CD4-positive, alpha-beta T cell treated with Interferon alpha-2 for 1 hour (primary cell): ENCODE results near the gene USP16.
"Not testable (repeated sequence)": the region's sequence is repeated elsewhere in the genome, so short reads cannot be mapped to it uniquely, and the experiment has no call there.

Source experiments
- DNase-seq, 2 donors: peaks; one replicate each; pipeline ENCODE4 v3.0.0-alpha.2; 2020 to 2022

Gene USP16

GRCh38 chr21:29024474-29025327 is at the start of gene USP16:
TSS of gene USP16 (plus strand) at chr21:29024668. CDS start at chr21:29027914, 3,246 bp downstream.
- DNase-seq = peak; percentile 94 to 97

GRCh38 chr21:28975397-28975796 is 49.1 kb upstream of the USP16 start:
- DNase-seq = no peak

DNA sequence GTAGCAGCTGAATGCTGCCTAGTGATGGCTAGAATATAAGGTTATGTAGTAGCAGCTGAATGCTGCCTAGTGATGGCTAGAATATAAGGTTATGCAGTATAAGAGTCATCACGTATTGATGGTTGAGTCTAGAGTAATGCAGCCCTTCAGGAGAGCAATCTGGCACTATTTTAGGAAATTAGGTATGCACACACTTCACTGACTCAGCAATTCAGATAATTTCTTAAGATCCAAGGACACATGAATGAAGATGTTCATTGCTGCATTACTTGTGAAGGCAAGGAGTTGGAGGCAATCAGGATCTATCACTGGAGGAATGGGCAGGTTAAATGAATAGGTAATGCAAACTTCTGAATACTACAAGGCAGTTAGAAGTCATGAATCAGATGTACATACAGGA is 45.4 kb upstream of the USP16 start:
- no peak for DNase-seq

DNA sequence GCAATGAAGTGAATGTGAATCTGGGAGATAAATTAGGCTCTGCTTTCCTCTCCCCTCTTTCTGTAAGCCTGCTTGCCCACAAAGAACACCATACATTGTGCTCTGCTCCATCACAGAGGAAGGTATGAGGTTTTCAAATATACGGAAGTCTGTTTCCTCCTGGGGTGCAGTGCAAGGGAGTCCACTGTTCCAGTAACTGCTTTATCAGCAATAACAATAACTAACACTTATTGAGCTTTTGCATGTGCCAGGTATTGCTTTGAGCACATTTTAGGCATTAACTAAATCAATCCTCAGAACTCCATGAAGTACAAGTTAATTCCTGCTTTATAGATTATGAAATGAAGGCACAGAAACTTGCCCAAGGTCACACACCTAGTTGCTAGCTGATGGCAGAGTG is 41.8 kb upstream of the USP16 start:
- DNase-seq = no peak

DNA sequence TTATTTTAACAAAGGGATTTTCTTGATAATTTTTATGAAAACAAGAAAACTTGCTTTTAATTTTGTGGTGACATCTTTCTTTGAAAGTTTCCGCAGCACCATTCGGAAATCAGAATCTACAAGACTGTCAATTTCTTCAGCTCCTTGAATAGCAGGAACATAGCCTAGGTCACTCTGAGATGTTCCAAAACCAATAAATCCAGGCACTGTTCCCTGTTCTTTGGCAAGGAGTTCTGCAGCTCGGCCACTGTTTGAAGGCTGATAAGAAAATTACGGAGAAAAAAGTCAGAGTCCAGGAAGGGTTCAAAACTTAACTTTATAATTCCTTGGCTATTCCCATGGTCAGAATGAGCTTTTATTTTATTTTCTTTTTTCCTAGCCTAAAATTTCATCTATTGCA is 37.8 kb upstream of the USP16 start:
- DNase-seq = no peak

DNA sequence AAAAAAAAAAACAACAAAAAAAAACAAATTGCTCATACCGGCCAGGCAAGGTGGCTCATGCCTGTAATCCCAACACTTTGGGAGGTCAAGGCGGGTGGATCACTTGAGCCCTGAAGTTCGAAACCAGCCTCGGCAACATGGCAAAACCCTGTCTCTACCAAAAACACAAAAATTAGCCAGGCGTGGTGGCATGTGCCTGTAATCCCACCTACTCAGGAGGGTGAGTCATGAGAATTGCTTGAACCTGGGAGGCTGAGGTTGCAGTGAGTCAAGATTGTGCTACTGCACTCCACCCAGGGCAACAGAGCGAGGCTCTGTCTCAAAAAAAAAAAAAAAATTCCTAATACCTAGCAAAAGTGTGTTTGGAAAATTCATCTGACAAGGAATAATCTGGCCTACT is 36.3 kb upstream of the USP16 start:
- DNase-seq = not testable (repeated sequence)

- no peak for DNase-seq
These were observed 32.5 kb upstream of the USP16 start for GRCh38 chr21:28991861-28992525.

DNA sequence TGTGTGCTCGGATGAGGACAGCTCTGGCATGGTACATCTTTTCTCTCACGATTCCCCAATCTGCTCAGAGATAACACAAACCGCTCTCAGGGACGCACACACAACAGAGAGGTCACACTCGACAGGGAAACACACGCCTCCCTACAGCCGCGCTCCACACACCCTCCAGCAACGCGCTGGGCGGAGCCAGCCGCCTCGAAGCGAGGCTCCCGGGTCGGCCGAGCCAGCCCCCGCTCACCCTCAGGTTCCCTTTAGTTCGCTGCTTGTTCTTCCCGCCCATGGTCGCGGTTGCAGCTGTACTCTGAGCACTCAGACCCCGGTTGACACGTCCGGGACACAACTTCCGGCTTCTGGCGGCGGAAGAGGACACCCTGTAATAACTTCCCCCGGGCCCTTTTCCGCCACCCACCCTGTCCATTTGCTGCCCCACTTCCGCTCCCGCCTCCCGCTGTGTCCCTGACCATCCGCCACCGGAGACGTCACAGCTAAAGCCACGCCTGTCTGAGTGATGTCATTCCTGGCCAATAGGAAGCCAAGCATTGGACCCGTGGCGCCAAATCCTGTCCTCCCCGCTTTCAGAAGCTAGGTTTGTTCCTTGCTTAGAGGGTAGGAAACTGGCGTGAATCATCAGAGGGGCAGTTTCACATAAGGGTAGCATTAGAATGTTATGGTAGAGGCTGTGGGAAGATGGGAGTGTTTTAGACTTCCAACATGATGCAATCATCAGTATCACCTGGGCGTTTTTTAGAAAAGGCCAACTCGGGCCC is 31.8 kb upstream of the USP16 start, which contains the start of gene LTN1:
TSS of gene LTN1 (minus strand) at position 352 of the 767 bp plus-strand sequence. CDS start at position 280, 72 bp downstream.
- DNase-seq = peak; percentile 99

DNA sequence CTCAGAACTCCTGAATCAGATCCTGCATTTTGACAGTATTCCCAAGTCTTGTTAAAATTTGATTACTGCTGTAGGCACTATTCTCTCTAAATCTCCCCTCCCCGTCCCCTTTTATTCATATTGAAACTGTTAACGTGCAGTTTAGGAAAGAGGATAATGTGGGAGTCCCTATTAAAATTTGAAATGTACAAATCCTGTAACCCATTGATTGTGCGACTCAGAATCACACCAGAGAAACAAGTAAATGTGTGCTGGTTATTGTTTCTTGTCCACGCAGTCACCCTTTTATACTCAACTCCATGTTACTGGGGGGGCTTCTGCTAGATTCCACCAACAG is 31.2 kb upstream of the USP16 start:
- no peak for DNase-seq

DNA sequence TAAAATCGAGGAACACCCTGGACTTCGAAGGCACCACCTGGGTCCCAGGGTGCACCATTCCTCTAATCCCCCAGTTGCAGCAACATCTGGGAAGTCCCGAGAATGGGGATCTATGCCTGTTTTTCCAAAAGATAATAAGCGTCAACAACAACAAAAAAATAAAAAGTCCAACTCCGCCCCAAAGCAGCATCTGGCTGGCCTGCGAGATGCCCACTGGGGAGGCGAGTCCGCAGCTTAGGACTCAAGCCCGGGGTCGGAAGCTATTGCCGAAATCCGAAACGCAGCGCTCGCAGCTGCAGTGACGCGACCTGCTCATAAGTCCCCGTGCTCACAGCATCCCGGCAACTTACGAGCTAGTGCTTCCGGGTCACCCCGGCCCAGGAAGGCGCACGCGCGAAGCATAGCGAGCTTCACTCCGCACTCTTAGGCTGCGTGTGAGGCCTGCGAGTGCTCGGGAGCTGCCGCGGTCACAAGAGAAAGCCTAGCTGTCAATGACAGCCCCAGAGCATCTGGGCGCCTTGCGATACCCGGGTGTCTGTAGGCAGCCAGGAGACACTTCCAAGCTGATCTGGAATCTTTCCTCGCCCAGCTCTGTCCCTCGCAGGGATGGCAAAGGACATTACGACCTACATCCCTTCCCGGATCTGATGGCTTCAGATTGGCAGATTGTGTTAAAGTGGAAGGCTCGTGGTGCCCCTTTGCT is 21.9 kb upstream of the USP16 start:
- peak; percentile 96 to 97 for DNase-seq

DNA sequence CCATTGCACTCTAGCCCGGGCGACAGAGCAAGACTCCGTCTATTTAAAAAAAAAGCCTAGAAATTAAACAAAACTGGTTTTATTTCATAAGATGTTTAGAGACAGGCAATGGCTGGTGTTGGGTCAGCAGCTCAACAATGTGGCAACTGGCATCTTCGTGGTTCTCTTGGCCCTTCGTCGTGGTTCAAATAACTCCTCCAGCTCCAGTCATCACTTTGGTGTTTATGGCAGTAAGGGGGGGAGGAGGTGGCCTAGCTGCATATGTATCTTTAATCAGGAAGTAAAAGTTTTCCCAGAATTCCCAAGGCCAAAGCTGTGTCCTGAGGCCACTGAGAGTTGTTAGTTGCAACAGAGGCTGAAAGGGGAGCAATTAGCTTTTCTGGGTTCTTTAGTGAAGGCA is 18.8 kb upstream of the USP16 start:
- no peak for DNase-seq

DNA sequence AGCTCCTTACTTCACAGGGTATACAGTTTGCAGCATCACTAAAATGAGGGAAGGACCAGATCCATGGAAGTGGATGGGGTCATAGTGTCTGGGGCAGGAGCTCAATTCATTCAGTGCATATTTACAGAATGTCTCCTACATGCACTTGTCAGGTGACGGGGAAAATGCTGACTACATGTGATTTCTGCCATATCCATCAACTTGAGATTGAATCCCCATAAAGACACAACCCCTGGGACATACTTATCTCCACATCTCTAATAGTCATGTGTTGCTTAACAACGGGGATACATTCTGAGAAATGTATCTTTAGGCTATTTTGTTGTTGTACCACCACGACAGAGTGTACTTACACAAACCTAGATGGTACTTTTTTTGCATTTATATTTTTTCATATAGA is 17.3 kb upstream of the USP16 start:
- DNase-seq = no peak

- DNase-seq = no peak
These were observed 16.7 kb upstream of the USP16 start for GRCh38 chr21:29007810-29008209.

- DNase-seq = no peak
These were observed 16.1 kb upstream of the USP16 start for GRCh38 chr21:29008367-29008766.

DNA sequence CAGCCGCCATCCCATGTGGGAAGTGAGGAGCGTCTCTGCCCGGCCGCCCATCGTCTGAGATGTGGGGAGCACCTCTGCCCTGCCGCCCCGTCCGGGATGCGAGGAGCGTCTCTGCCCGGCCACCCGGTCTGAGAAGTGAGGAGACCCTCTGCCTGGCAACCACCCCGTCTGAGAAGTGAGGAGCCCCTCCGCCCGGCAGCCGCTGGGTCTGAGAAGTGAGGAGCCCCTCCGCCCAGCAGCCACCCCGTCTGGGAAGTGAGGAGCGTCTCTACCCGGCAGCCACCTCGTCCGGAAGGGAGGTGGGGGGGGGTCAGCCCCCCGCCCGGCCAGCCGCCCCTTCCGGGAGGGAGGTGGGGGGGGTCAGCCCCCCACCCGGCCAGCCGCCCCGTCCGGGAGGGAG is 13.2 kb upstream of the USP16 start:
- not testable (repeated sequence) for DNase-seq

GRCh38 chr21:29017639-29018237 is 6.7 kb upstream of the USP16 start:
- DNase-seq = no peak

DNA sequence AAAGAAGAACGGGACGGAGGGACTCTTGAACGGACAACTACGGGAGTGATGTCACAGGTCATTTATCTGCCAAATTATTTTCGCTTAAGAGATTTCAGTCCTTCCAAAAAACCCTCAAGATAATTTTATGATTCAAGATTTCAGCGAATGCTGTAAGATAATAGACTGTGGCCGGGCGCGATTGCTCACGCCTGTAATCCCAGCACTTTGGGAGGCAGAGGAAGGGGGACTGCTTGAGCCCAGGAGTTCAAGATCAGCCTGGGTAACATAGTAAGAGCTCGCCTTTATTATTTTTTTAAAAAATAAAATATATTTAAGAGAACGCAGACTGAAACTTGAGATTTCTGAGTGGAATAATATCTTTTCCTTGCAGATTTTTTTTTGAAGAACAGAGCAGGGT is 5.9 kb upstream of the USP16 start:
- DNase-seq = no peak

GRCh38 chr21:29022166-29022565 is 2.3 kb upstream of the USP16 start:
- peak in 1 of 2 donors; percentile 45 for DNase-seq

GRCh38 chr21:29025328-29025713 is 853 bp downstream of the USP16 start:
- DNase-seq = peak in 1 of 2 donors; percentile 26

DNA sequence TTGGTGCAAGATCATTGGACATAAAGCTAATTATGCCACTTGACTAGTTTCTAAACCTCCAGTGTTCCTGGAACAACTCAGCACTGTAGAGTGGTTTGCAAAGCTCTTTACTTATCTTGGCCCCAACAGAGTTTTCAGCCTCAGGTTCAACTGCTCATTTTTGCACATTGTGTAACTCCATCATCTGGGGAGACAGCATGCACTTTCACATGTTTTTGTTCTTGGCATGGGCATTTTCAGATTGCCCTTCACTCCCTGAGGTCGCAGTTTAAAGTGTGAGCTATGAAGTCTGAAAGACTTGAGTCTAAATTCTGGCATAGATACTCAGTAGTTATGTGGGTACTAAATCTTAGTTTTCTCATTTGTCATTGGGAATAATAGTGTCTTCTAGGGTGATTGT is 5.1 kb downstream of the USP16 start:
- DNase-seq = no peak

DNA sequence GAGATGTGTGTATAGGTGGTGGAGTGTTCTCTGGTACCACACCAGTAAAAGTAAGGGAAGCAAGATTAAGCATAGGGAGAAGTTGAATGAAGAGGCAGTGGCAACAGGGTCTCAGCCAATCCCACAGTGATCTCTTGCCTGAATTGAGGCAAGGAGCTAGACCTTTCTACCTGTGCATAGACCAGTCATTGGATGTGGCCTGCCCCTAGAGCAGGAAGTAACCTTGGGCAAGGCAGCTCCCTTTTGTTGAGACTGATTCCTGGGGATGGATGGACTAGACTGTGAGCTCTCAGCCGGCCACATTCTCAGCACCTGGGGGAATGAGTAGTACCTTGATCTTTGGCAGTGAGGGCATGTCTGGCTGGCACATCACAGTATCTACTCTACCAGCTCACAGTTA is 6.4 kb downstream of the USP16 start:
- DNase-seq = no peak

GRCh38 chr21:29033301-29033700 is 8.8 kb downstream of the USP16 start:
- DNase-seq = no peak

DNA sequence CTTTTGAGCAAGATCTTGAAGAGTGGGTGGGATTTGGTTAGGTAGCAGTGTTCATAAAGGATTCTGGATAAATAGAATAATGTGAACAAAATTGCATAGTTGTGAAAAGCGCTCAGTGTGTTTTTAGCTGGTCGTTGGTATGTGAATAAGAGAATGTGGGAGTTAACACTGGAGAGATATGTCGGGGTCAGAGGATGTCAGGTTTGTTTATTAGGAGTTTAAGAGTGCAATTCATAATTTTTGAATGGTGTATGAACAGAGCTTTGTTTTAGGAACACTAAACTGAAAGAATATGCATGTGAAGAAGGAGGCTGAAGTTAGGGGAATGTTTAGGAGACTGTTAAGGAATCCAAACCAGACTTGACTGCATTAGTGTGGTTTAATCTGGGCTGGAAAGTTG is 9.4 kb downstream of the USP16 start:
- DNase-seq = no peak
